Fibroblast of skin of right biceps (primary cell): ENCODE data around the gene TRMT10B.
A peak's percentile ranks its signal among the peaks of the same experiment; 100 is the strongest.
"Not testable (repeated sequence)": the region's sequence is repeated elsewhere in the genome, so short reads cannot be mapped to it uniquely, and the experiment has no call there.

Source experiments
- DNase-seq: peaks from one replicate; pipeline ENCODE4 v3.0.0-alpha.2; 2013

TRMT10B gene

GRCh38 chr9:37753489-37754190, at the start of gene TRMT10B:
TRMT10B (plus strand) TSS chr9:37753805; CDS start chr9:37761932, 8,127 bp downstream.
- DNase-seq: peak; percentile 70

DNA sequence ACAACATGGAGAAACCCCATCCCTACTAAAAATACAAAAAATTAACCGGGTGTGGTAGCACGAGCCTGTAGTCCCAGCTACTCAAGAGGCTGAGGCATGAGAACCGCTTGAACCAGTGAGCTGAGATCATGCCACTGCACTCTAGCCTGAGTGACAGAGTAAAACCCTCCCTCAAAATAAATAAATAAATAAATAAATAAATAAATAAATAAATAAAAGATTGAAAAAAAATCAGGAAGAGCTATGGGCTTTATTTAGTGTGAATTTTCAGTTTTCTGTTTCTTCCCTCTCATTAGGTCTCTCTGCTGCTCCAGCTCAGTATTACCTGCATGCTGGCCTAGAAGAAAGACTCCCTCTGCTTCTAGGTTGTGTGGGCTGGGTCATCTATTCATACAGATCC, 47.8 kb upstream of the TRMT10B start:
- DNase-seq: no peak

GRCh38 chr9:37706290-37706689, 47.3 kb upstream of the TRMT10B start:
- peak; percentile 73 for DNase-seq

GRCh38 chr9:37707748-37708147, 45.9 kb upstream of the TRMT10B start:
- no peak for DNase-seq

GRCh38 chr9:37710046-37710445, 43.6 kb upstream of the TRMT10B start:
- no peak for DNase-seq

DNA sequence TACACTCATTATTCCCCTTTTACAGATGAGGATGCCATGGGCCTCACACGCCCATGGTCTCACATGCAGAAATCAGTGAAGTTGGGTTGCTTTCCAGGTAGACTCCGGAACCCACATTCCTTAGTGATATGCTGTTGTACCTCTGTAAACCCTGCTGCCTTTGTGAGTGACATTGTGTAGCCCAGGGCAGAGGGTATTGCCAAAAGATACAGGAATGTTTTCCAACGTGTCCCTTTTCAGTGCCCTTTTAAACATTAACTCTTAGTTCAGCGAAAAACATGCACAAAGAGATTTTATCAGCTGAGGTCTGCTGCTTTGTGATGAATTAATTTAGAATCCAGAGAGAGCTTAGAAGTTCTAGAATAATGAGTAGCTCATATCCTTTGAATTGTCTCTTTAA, 38.3 kb upstream of the TRMT10B start:
- no peak for DNase-seq

GRCh38 chr9:37715991-37716505, 37.6 kb upstream of the TRMT10B start:
- no peak for DNase-seq

GRCh38 chr9:37719526-37719925, 34.1 kb upstream of the TRMT10B start:
- DNase-seq: no peak

GRCh38 chr9:37727013-37727412, 26.6 kb upstream of the TRMT10B start:
- DNase-seq: no peak

- DNase-seq: no peak
These were observed 24.1 kb upstream of the TRMT10B start for GRCh38 chr9:37729499-37729898.

DNA sequence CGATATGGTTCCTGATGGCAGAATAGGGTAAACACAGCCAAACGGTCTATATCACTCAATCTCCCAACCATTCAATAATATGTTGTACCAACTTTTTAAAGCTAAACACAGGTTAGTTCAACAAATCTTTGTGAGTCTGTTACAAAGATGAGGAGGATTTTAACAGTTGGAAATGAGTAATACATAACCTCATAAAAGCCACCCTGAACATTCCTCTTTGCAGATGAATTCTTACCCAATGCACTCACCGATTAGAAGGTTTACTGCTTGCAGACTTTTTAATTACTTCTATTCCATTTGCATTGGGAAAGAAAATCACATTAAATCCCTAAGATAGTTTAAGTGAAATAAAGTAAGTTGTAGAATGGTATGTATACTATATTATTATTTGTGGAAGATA, 23.3 kb upstream of the TRMT10B start:
- DNase-seq: no peak

- DNase-seq: no peak
These were observed 22.8 kb upstream of the TRMT10B start for GRCh38 chr9:37730839-37731238.

DNA sequence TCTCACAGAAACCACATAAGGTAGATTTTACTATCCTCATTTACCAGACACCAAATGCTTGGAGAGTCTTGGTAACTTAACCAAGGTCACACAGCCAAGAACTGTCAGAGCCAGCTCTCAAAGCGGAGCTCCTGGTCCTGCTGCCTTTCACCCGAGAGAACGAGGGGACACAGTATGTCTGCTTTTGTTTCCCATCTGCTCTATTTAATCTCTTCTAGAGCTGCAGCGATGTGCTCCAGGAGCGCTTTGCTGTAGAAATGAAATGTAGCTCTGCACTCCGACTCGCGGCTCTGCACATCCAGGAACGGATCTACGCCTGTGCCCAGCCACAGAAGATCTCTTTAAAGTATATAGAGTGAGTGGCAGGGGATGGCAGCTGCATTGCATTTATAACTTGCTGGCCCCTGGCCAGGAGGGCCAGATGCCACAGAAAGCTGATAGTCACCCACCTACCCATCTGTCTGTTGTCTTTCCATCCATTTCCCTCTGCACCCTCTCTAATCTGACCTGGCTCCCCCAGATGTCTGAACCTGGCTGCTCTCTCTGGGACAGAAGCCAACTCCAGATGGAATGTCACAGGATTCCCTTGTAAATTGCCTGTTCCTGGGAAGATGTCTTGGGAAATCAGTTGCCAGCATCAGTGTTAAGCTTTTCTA, 21.4 kb upstream of the TRMT10B start:
- no peak for DNase-seq

DNA sequence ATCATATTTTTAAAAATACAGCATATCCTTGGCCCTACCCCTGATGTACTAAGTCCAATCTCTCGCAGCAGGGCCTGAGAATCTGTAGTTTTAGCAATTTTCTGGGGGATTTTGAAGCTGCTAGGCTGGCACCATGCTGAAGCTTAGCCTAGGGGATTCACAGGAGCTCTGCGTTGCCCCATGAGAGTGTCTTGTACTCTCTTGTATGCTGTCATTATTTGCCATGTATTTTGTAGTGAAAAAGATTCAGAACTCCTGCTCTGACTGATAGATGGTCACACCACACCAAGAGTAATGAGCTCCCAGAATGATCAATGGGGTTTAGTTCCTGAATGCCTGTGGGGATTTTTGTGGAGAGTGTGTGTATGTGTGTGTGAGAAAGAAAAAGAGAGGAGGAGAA, 20.7 kb upstream of the TRMT10B start:
- no peak for DNase-seq

DNA sequence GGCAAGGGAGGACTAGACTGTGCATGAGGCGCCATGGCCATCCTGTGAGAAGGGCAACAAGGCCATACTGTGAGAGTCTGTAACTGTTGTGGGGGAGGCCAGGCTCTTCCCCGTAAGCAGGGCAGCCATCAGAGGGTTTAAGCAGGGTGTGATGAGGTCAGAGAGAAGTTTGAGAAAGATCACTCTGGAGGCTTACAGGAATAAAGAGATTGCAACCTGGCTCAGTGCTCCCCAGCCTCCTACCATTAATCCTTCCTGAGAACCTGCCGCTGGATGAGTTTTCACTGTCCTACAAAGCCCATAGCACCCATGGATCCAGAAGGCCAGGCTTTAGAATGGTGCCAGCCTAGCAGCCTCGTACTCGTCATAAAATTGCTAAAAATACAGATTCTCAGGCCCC, 14.4 kb upstream of the TRMT10B start:
- no peak for DNase-seq

- no peak for DNase-seq
These were observed 13.5 kb upstream of the TRMT10B start for GRCh38 chr9:37740128-37740527.

DNA sequence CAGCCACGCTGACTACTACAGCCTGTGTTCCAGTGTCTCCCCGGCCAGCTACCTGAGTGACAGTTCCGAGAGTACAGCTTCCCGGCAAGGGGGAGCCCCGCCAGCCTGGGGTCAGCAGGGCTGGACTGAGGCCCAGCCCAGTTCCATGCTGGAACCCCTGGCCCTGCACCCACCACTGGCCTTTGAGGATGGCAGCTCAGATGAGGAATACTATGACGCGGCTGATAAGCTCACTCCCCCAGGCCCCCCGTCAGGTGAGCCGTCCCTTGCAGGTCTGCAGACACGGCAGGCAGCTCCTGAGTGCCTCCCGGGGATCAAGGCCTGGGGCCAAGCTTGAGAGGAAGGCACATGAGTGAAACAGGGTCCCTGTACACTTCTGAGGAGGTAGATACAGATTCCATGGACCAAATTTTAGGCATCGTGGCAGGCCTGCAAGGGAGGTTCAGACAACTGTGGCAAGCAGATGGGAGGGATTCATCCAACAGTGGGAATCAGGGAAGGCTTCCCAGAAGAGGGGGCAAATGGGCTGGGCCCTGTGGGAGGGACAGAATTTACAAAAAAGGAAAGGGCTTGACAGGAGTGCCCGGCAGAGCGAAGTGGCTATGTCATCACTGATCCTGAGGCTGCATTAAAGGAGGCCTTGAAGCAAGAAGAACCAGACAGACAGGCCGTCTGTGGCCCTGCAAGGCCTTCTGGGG, 12.8 kb upstream of the TRMT10B start:
- no peak for DNase-seq

DNA sequence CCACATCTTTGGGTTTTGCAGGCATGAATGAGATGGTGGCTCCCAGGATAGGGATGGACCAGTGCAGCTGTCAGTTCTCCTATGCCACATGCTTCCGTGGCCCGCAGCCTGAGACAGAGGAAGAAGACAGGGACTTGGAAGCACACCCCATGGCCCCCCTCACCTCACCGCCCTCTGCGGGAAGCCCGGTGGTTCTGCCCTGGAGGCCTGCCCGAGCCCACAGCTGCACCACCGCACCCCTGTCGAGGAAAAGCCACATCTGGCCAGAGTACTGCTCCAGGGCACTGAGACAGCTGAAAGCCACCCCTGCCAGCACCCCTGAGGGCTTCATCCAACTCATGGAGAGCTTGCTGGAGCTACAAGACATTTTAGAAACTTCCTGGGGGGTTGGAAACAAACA, 7.6 kb upstream of the TRMT10B start:
- no peak for DNase-seq

- DNase-seq: peak; percentile 21
These were observed 6.9 kb upstream of the TRMT10B start for GRCh38 chr9:37746448-37747270.

GRCh38 chr9:37747271-37747753, 6.3 kb upstream of the TRMT10B start:
- DNase-seq: peak; percentile 57

GRCh38 chr9:37749129-37749528, 4.5 kb upstream of the TRMT10B start:
- DNase-seq: no peak

DNA sequence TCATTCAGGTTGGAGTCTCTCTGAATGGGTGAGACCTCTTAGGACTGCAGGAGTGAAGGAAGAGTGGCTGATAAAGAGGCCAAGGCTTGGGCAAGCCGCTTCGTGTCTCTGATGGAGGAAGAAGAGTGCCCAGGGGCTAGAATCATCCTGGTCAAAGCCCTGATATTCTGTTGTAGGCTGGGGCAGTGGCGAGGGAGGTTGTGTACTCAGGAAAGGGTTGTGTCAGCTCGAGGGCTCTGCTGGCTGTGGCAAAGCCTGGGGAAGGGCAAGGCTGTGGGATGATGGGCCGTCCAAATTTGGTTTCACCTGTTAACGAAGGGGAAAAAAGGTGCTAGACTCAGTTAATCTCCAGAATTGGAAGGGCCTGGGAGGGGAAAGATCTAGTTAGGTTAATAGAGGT, 2.4 kb upstream of the TRMT10B start:
- DNase-seq: no peak

DNA sequence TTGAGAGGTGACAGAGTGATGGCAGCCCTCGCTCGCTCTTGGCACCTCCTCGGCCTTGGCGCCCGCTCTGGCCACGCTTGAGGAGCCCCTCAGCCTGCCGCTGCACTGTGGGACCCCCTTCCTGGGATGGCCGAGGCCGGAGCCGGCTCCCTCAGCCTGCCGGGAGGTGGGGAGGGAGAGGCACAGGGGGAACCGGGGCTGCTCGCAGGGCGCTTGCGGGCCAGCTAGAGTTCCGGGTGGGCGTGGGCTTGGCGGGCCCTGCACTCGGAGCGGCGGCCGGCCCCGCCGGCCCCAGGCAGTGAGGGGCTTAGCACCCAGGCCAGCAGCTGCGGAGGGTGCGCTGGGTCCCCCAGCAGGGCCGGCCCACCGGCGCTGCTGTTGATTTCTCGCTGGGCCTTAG, 1.9 kb upstream of the TRMT10B start:
- not testable (repeated sequence) for DNase-seq
